H9 (cell line): Measurements from ENCODE around the gene NLN. TPM values are rescaled to one million over a fixed set of nuclear protein-coding genes. Genes with fewer than 3 reads are reported as not detected.
"Not testable (repeated sequence)": the region's sequence is repeated elsewhere in the genome, so short reads cannot be mapped to it uniquely, and the experiment has no call there.

Experiments used
- DNase-seq: peaks from one replicate; pipeline ENCODE4 v3.0.0-alpha.2; 2017
- H2AFZ ChIP-seq: one replicate; pipeline ENCODE4 v1.6.1; 2013; ENCODE audit warnings: mild to moderate bottlenecking, low read length, control low read depth, moderate library complexity
- H2AK5ac ChIP-seq: 2 replicates; pipeline ENCODE4 v1.6.1; 2013; ENCODE audit warnings: low read length, control low read depth, mixed read lengths; ENCODE audit not compliant: insufficient read length
- H2BK120ac ChIP-seq: one replicate; pipeline ENCODE4 v1.6.1; 2013; ENCODE audit warnings: low read depth, mild to moderate bottlenecking, low read length, control low read depth, inconsistent platforms; ENCODE audit not compliant: poor library complexity, severe bottlenecking
- H2BK12ac ChIP-seq: 2 replicates; pipeline ENCODE4 v1.6.1; 2013; ENCODE audit warnings: low read length, control low read depth, mixed read lengths, low read depth; ENCODE audit not compliant: insufficient read length
- H2BK15ac ChIP-seq: 2 replicates; pipeline ENCODE4 v1.6.1; 2013; ENCODE audit warnings: low read depth, low read length, control low read depth
- H2BK20ac ChIP-seq: one replicate; pipeline ENCODE4 v1.6.1; 2013; ENCODE audit warnings: low read depth, mild to moderate bottlenecking, low read length, control low read depth, inconsistent platforms; ENCODE audit not compliant: poor library complexity, severe bottlenecking
- H2BK5ac ChIP-seq: 2 replicates; pipeline ENCODE4 v1.6.1; 2013; ENCODE audit warnings: low read length, control low read depth, mixed read lengths; ENCODE audit not compliant: insufficient read length
- H3K14ac ChIP-seq: 2 replicates; pipeline ENCODE4 v1.6.1; 2013; ENCODE audit warnings: low read length, control low read depth; ENCODE audit not compliant: insufficient read depth
- H3K18ac ChIP-seq: 2 replicates; pipeline ENCODE4 v1.6.1; 2013; ENCODE audit warnings: low read depth, mild to moderate bottlenecking, mixed read lengths, low read length, control low read depth; ENCODE audit not compliant: insufficient read length
- H3K23ac ChIP-seq: 2 replicates; pipeline ENCODE4 v1.6.1; 2013; ENCODE audit warnings: low read length, control low read depth, mixed read lengths, low read depth; ENCODE audit not compliant: insufficient read length
- H3K23me2 ChIP-seq: 2 replicates; pipeline ENCODE4 v1.6.1; 2013; ENCODE audit warnings: low read depth, mild to moderate bottlenecking, mixed read lengths, low read length, control low read depth; ENCODE audit not compliant: insufficient read length, poor library complexity, severe bottlenecking
- H3K27ac ChIP-seq: 2 replicates; pipeline ENCODE4 v1.5.1; 2013; ENCODE audit warnings: low read length, control low read depth, mixed read lengths, low read depth; ENCODE audit not compliant: insufficient read length
- H3K27me3 ChIP-seq: 2 replicates; pipeline ENCODE4 v1.6.1; 2013; ENCODE audit warnings: low read length, control low read depth, inconsistent platforms; ENCODE audit not compliant: insufficient read depth
- H3K4ac ChIP-seq: 2 replicates; pipeline ENCODE4 v1.6.1; 2013; ENCODE audit warnings: low read depth, mild to moderate bottlenecking, control low read depth, inconsistent platforms, low read length, moderate library complexity
- H3K4me1 ChIP-seq: 2 replicates; pipeline ENCODE4 v1.6.1; 2013; ENCODE audit warnings: low read length, control low read depth, inconsistent platforms; ENCODE audit not compliant: insufficient read depth
- H3K4me2 ChIP-seq: 2 replicates; pipeline ENCODE4 v1.6.1; 2013; ENCODE audit warnings: low read length, control low read depth, mixed read lengths; ENCODE audit not compliant: insufficient read length, insufficient read depth
- H3K56ac ChIP-seq: 2 replicates; pipeline ENCODE4 v1.6.1; 2013; ENCODE audit warnings: low read depth, mild to moderate bottlenecking, mixed read lengths, low read length, control low read depth; ENCODE audit not compliant: insufficient read length
- H3K79me1 ChIP-seq: 2 replicates; pipeline ENCODE4 v1.6.1; 2013; ENCODE audit warnings: low read depth, mild to moderate bottlenecking, moderate library complexity, low read length, control low read depth, inconsistent platforms; ENCODE audit not compliant: insufficient read depth, poor library complexity, severe bottlenecking
- H3K79me2 ChIP-seq: 2 replicates; pipeline ENCODE4 v1.6.1; 2013; ENCODE audit warnings: low read length, control low read depth, inconsistent platforms; ENCODE audit not compliant: insufficient read depth
- H3K9ac ChIP-seq: 2 replicates; pipeline ENCODE4 v1.6.1; 2013; ENCODE audit warnings: low read length, control low read depth, mixed read lengths; ENCODE audit not compliant: insufficient read length; ENCODE audit errors: extremely low read depth
- H3K9me3 ChIP-seq: one replicate; pipeline ENCODE4 v1.6.1; 2013; ENCODE audit warnings: low read depth, low read length, inconsistent platforms; ENCODE audit not compliant: control insufficient read depth
- H3T11ph ChIP-seq: one replicate; pipeline ENCODE4 v1.6.1; 2013; ENCODE audit warnings: mild to moderate bottlenecking, low read length, control low read depth, inconsistent platforms
- H4K20me1 ChIP-seq: one replicate; pipeline ENCODE4 v1.6.1; 2013; ENCODE audit not compliant: control insufficient read depth, insufficient read length, insufficient read depth
- H4K5ac ChIP-seq: 2 replicates; pipeline ENCODE4 v1.6.1; 2013; ENCODE audit warnings: low read depth, mild to moderate bottlenecking, mixed read lengths, low read length, control low read depth; ENCODE audit not compliant: insufficient read length
- H4K8ac ChIP-seq: replicated peaks from 2 replicates; pipeline ENCODE4 v1.6.1; 2013; ENCODE audit warnings: low read length, control low read depth, mixed read lengths, low read depth; ENCODE audit not compliant: insufficient read length
- H4K91ac ChIP-seq: 2 replicates; pipeline ENCODE4 v1.6.1; 2013; ENCODE audit warnings: low read depth, mild to moderate bottlenecking, moderate library complexity, mixed read lengths, low read length, control low read depth; ENCODE audit not compliant: insufficient read length
- H3K27ac Mint-ChIP-seq, 3 experiments: 2 replicates in 2 of 3; 3 replicates in 1 of 3; pipeline ENCODE4 v1.8.0; 2020 to 2021; ENCODE audit warnings: mixed read lengths in 3 of 3, mild to moderate bottlenecking in 1 of 3, moderate library complexity in 1 of 3
- H3K27me3 Mint-ChIP-seq: 2 replicates; pipeline ENCODE4 v1.8.0; 2021; ENCODE audit warnings: low read depth, mild to moderate bottlenecking, moderate library complexity, mixed read lengths
- H3K36me3 Mint-ChIP-seq, 3 experiments: 2 replicates in 2 of 3; 3 replicates in 1 of 3; pipeline ENCODE4 v1.8.0; 2020 to 2021; ENCODE audit warnings: low read depth in 3 of 3, mixed read lengths in 3 of 3; ENCODE audit not compliant: insufficient read depth in 1 of 3
- H3K4me1 Mint-ChIP-seq, 2 experiments: 2 replicates each; pipeline ENCODE4 v1.8.0; 2020; ENCODE audit warnings: mixed read lengths in 2 of 2
- H3K4me3 Mint-ChIP-seq, 2 experiments: 2 replicates in 1 of 2; 3 replicates in 1 of 2; pipeline ENCODE4 v1.8.0; 2020 to 2021; ENCODE audit warnings: mild to moderate bottlenecking in 2 of 2, mixed read lengths in 2 of 2, moderate library complexity in 1 of 2
- H3K9me3 Mint-ChIP-seq, 2 experiments: 2 replicates in 1 of 2; 3 replicates in 1 of 2; pipeline ENCODE4 v1.8.0; 2020; ENCODE audit warnings: mild to moderate bottlenecking in 2 of 2, mixed read lengths in 2 of 2, moderate library complexity in 1 of 2
- CTCF ChIP-seq: fragments of 200-600 bp; sonication (generic); conservative IDR thresholded peaks from 3 replicates; pipeline ENCODE4 v1.8.0; 2021; ENCODE audit warnings: antibody characterized with exemption, mild to moderate bottlenecking
- WGBS: extraction: QIAGEN DNeasy Blood & Tissue Kit; methylation state at CpG from one replicate; pipeline ENCODE4 v1.1.7; 2013; ENCODE audit warnings: missing lambda C conversion rate, low lambda C conversion rate, mixed read lengths; ENCODE audit not compliant: insufficient read length; ENCODE audit errors: extremely low coverage; 5-methylcytosine and 5-hydroxymethylcytosine counted together
- total RNA-seq: library from RNA; stranded (reverse); gene quantifications from 2 replicates; pipeline ENCODE4 v1.2.1, GENCODE V29; 2021

NLN gene
- total RNA-seq, 1 experiment from 2014 or later = 137 TPM

- DNase-seq = no peak
- Histone ChIP-seq H3K4ac (no peak overlapping the region), H3K9me3 (no peaks in the 10 kb centered on the region), H4K5ac (no peak overlapping the region), H2BK5ac (no peak overlapping the region), H2BK20ac (no peak overlapping the region), H2BK120ac (no peak overlapping the region), H3T11ph (no peak overlapping the region), H3K23me2 (no peaks in the 10 kb centered on the region), H3K23ac (no peak overlapping the region), H3K18ac (no peak overlapping the region), H3K9ac (no peak overlapping the region), H4K8ac (no peak overlapping the region), H3K4me2 (no peak overlapping the region), H2AFZ (no peak overlapping the region), H4K20me1 (no peaks in the 10 kb centered on the region), H3K79me2 (no peaks in the 10 kb centered on the region), H2BK12ac (no peak overlapping the region), H3K4me1 (no peaks in the 10 kb centered on the region), H2BK15ac (no peak overlapping the region), H4K91ac (no peak overlapping the region), H3K56ac (no peak overlapping the region), H3K27me3 (no peaks in the 10 kb centered on the region), H3K14ac (no peak overlapping the region), H2AK5ac (no peak overlapping the region), H3K27ac (no peak overlapping the region), H3K79me1 (no peaks in the 10 kb centered on the region)
- WGBS = no CpG with 5 or more reads among the region's 1 CpG
- peak overlapping the region in 2 of 3 experiments; percentile 55 to 75; a peak in 1 of 7 replicates for H3K27ac Mint-ChIP-seq
- no peaks in the 10 kb centered on the region for H3K4me1 Mint-ChIP-seq
- H3K4me3 Mint-ChIP-seq = no peak overlapping the region
- H3K36me3 Mint-ChIP-seq = peaks cover 37 to 66% (median 63%) of the 10 kb centered on the region in 3 experiments; a peak in 6 of 7 replicates
- TF ChIP-seq CTCF = no peak
- H3K9me3 Mint-ChIP-seq = no peaks in the 10 kb centered on the region
- no peaks in the 10 kb centered on the region for H3K27me3 Mint-ChIP-seq
These were observed 57.6 kb downstream of the NLN start for GRCh38 chr5:65779643-65780042.

GRCh38 chr5:65788296-65788695 is 66.3 kb downstream of the NLN start:
- not testable (repeated sequence) for DNase-seq, H2AFZ ChIP-seq, H3K27ac Mint-ChIP-seq, H3K18ac ChIP-seq, H3K27ac ChIP-seq, H3K4me2 ChIP-seq, H2AK5ac ChIP-seq, H3K4me1 Mint-ChIP-seq, H3K79me1 ChIP-seq, H3K9ac ChIP-seq, H3T11ph ChIP-seq, H4K8ac ChIP-seq, H4K20me1 ChIP-seq, H2BK5ac ChIP-seq, H3K23me2 ChIP-seq, H3K23ac ChIP-seq, H4K91ac ChIP-seq, H4K5ac ChIP-seq, H3K14ac ChIP-seq, H3K4ac ChIP-seq, H3K56ac ChIP-seq, H3K4me3 Mint-ChIP-seq, H3K9me3 ChIP-seq, H3K4me1 ChIP-seq, H2BK12ac ChIP-seq, H3K79me2 ChIP-seq, H3K9me3 Mint-ChIP-seq, H3K27me3 Mint-ChIP-seq, H2BK120ac ChIP-seq, H2BK20ac ChIP-seq, H3K27me3 ChIP-seq, H2BK15ac ChIP-seq
- peaks cover 17 to 50% (median 43%) of the 10 kb centered on the region in 3 experiments; a peak in 6 of 7 replicates for H3K36me3 Mint-ChIP-seq
- no CpG with 5 or more reads among the region's 2 CpGs for WGBS
